GM19395 (cell line): ENCODE data around the gene KIF16B.

ENCODE experiments used
- ATAC-seq: cut with Tn5 transposase; IDR thresholded peaks from one replicate; pipeline ENCODE4 v1.9.1; 2021; ENCODE audit warnings: mild to moderate bottlenecking, moderate library complexity; ENCODE audit not compliant: unreplicated experiment

KIF16B gene

DNA sequence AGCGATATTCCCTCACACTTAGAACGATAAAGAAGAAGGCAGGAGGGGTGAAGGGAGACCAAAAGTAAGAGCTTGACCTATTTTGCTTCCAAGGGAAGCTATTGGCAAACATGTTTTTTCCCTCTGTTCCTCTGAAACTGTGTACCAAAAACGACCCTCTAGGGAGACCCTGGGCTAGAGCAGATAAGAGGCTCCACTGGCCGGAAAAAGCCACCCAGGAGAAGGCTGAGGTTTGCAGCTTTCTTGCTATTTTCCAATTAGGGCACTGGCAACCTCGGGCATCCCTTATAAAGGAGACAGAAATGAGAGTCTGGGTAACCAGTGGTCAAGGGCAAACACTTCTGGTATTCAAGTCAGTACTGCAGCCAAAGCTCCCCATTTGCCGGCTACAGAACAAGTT, 168.0 kb downstream of the KIF16B start:
- no peak for ATAC-seq

DNA sequence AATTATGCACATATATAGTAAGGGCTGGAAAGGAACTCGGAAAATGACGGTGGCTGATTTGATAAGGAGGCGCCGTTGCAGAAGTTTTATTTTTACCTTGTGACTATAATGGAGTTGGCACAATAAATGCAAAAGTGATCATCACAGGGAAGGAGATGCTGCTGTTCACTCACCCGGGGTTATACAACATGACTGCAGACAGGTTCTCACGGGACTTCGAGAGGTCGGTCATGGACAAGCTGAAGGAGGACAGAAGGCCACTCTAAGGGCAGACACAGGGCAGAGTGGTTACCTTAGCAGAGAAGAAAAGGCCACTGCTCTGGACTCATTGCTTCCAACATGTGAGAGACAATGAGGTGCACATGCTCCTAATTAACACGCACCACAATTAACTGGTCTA, 168.6 kb downstream of the KIF16B start:
- no peak for ATAC-seq

DNA sequence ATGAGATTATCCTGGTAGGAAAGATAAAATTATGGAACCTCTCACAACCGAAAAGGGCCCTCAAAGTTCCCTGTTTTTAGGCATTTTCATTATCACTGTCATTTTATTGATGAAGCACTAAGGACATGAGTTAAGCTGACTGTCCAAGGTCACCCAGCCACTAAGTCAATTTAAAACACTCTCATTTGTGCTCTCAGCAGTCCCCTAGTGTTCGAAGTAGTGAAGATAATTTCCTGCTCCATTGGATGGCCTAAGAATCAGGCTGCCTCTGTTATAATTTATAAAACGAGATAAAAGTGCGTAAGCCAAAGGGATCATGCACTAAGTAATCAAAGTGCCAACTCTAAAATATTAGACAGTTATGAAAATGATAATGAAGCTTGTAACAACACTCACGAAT, 169.1 kb downstream of the KIF16B start:
- ATAC-seq: no peak

DNA sequence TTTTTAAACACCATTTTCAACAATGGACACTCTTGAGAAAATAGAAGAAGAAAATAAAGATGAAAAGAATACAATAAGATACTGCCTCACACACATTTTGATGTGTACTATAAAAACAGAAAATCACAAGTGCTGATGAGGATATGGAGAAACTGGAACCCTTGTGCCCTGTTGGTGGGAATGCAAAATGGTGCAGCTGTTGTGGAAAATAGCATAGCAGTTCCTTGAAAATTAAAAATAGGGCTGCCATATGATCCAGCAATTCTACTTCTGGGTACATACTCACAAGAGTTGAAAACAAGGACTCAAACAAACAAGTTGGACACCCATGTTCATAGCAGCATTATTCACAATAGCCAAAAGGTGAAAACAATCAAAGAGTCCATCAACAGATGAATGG, 173.0 kb downstream of the KIF16B start:
- ATAC-seq: no peak

DNA sequence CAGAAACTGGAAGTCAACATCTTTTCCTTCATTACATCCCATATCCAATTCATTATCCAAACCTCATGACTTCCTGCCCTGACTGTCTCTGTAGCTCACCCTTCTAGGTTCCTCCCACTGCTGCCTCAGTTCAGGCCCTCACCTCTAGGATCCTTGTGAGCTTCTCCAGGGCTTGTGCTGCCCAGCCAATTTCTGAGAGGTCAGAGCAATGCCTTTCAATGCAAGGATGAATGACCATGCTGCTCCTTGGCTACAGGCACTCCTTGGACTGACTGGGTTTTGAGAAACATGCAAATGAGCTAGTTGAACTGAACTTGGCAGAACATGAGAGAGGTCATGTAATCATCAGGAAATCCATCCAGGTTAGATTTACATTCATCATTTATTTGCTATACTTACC, 173.4 kb downstream of the KIF16B start:
- no peak for ATAC-seq

DNA sequence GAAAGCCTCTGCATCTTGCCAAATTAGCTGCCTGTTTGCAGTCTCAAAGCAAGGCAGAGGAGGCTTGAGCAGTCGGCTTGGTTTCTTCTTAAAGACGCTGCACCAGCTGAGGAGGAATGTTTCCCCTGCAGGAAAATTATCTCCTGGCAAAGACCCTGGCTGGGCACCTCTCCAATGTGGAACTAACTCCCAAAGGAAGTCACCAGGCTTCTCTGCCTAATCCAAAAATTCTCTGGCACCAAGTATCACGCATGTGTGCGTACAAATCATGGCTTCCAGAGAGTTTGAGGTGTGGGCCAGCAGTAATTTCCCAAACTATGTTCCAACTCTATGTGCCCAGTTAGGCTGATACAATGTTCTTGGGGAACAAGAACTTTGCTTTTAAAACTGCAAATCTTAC, 176.2 kb downstream of the KIF16B start:
- no peak for ATAC-seq

DNA sequence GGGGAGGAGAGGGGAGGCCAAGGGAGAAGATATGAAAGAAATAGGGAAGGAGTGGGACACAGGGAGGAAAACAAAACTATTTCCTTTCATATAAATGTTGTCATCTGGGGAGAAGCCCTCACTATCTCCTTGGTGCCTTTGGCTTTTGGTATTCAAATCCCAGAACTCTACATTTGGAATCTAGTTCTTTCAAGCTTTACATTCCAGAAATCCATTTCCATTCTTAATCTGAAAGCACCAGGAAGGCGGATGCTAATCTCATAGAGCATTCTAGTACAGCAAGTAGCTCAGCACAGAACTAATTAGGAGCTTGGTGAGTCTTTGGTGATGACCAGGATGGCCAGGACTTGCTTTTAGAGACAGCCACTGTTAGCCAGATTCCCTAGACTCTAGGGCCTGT, 177.9 kb downstream of the KIF16B start:
- ATAC-seq: no peak

DNA sequence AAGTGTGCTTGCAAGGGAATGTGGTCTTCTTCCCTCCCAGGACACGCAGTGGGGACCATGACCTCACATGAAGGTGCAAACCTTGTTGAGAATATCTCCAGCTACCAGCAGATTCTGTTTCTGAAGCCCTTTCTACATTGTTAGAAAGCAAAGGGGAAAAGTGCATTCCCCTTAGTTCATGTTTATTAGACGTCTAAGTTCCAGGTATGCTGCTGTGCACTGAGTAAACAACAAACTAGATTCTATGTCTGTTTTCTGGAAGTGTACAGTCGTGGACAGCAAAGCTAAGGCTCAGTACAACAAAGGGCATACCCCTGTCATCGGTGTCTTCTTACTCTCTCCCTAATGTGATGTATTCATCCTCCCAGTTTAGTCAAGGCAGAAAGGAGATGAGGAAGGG, 178.5 kb downstream of the KIF16B start:
- no peak for ATAC-seq

DNA sequence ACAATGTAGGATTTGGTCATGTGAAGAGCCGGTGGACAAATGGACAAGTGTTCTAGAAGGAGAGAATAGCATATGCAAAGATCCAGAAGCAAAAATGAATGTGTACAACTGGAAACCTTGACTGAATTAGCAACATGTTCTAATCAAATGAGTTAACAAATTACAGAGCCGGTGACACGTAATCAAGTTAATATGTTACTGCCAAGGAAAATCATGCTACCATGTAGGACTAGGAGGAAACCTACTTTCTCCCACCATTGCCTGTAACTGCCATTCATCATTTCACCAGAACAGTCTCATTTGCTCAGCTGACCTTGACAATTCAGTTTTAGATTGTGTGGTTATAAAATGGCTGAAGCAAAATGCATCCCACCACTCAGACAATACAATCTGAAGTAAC, 179.4 kb downstream of the KIF16B start:
- ATAC-seq: no peak

DNA sequence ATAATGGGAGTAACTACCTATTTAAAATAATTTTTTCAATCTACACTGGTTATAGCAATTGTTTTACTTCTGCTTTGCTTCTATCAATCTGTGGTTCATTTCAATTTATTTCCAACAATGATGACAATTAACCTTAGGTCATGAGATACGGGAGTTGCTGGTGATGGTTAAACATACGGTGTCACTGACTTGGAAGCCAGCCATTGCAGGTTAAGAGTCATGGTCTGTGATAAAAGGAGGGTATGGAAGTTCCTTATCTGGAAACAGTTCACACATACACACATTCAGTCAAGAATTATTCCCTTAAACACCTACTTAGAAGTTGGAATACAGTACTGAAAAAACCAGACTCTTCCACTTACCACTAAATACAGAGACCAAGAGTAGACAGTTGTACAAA, 180.0 kb downstream of the KIF16B start:
- ATAC-seq: no peak

DNA sequence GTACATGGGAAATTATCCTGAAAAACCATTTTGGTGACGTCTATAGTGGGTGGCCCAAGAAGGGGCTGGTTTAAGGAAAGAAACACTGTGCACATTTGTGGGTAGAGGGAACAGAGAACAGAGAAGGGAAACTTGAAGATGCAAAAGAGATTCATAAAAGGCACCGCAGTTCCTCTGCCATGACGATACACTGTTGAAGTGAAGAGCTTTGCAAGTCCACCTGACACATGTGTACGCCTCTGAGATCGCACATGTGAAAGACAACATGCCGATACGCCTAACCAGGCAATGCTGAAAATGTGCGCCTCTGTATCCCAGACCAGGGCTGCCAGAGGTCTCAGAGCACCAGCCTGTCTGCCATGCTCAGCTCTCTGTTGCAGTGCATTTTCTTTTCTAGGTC, 180.9 kb downstream of the KIF16B start:
- ATAC-seq: peak; percentile 93

DNA sequence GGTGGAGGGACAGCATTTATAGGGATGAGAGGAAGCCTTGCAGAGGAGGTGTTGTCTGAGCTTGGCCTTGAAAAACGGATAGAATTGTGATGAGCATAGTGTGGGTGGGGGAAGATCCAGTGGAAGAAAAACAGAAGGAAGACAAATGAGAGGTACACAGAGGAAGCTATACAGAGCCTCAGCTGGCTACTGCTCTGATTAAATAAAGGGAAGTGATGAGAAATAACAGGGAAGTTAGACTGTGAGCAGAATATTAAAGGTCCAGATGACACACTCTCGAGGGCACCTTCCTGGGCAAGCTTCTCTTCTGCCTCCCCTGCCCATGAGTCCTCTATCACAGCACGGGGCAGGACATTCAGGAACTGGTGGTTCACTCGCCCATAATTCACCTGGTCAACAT, 182.3 kb downstream of the KIF16B start:
- no peak for ATAC-seq

DNA sequence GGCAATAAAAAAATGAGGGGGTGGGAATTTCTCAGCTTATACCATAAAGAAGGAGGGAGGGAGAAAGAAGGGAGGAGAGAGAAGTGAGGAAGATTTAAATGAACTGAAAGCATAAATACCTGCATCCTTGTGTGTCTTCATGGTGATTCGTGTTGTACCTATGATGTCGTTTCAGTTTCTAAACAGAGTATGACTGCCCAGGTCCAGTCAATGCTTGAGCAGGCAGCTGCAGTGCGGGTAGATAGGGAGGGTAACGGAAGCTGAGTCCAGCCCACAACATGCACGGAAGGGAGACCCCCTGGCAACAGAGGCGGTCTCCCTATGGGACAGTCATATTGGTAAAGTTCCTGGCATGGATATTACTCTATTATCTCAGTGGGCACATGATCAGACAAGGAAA, 184.5 kb downstream of the KIF16B start:
- ATAC-seq: peak; percentile 75

DNA sequence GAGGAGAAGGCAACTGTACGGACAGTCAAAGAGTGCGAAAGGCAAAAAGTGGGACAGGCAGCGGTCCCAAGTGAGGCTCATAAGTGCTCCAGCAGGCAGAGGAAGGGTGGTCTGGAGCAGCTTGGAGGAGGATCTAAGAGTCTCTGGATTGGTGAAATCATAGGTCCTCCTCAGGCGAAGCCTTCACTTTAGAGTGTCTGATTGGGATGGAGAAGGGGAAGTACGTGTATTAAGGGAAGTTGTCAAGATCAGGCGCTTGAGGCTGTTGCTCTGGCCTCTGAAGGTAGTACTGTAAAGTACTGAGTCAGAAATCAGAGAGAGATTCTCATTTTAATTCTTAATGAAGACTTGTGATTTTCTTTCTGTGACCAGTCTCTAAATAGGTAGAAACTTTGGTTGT, 185.6 kb downstream of the KIF16B start:
- no peak for ATAC-seq

DNA sequence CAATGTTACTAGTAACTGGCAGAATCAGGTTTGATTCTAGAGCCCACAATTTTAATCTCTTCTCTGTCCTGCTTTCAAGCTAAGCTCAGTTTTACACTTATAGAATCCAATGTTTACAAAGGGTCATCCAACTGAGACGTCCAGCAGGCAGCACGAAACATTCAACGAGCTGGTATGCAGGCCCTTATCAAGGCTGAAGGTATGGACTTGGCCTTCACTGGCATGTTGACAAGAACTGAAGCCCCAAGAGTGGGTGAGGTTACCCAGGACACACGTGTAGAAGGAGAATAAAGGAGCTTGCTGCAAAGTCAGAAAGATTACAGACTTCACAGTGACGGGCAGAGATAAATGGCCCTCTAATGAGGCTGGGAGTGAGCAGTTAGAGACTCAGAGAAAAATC, 187.4 kb downstream of the KIF16B start:
- no peak for ATAC-seq

DNA sequence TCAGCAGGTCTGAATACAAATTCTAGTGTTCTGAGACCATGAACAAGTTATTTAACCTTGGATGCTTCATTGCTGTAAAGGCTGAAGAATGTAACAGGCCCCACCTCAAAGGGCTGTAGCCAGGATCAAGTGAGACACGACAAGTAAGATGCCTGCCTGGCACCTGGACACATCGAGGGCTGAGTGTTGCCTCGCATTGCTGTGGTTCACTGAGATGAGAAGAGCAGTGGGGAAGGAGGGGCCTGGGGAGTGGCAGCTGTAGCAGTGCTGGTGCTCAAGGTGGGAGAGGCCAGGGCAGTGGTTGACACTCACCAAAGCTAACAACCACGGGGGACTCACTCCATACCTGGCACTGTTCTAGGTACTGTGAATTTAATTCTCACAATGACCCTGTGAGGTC, 187.8 kb downstream of the KIF16B start:
- ATAC-seq: no peak

DNA sequence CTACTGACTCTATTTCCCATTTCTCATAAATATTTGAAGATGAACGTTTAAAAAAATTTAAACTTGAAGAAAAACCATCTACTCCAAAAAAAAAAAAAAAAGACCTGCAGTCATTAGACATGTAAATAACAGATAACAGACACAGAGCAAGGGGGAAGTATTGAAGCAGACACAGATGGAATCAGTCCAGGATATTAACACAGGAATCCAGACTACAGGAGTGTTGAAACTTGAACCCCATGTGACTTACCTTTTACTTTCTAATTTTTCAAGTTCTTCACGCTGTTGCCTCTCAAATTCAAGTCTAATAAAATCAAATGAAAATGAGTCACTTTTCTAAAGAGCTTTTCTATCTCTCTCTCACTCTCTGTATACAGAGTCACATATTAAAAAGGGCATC, 191.8 kb downstream of the KIF16B start:
- no peak for ATAC-seq

DNA sequence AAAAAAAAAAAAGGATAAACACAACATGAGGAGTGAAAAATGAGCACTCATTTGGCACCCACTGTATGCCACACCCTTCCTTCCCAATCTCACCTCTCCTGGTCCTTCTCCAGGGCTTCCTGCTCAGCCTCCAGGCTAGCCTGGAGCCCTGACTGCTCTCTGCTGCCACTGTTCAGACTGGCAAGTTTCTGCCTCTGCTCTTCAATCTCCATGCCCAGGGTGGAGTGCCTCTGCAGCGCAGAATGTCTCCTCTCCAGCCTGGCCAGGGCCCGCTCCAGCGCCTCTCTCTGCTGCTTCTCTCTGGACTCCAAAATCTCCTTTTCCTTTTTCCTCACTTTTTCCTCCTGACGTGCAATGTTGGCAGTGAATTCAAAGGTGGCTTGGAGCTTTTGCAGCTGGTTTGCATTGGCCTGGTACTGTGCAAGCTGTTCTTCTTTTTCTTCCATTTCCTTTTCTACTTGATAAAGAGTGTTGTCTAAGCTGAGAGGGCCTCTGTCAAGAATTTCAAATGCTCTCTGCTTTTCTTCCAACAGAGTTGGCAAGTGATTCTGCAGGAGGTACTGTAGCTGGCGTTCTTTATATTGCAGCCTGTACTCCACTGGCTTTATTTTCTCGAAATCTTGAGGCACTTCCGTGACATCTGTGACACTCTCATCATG, 194.4 kb downstream of the KIF16B start:
- ATAC-seq: no peak

DNA sequence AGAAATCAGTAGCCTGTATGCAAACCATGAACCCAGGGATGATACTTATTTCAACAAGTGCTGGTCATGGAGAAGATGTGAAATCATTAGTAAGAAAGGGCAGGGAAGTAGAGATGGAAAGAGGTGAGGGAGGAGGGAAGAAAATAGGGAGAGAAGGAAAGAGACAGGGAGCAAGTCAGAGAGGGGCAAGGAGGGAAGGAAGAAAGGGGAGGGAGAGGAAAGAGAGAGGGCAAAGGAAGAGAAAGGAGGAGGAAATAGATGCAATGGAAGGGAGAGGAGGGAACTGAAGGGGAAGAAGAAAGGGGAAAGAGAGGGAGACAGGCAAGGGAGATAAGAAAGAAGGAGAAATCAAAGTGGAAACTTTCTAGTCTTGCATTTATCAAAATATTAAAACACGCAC, 195.1 kb downstream of the KIF16B start:
- ATAC-seq: no peak

DNA sequence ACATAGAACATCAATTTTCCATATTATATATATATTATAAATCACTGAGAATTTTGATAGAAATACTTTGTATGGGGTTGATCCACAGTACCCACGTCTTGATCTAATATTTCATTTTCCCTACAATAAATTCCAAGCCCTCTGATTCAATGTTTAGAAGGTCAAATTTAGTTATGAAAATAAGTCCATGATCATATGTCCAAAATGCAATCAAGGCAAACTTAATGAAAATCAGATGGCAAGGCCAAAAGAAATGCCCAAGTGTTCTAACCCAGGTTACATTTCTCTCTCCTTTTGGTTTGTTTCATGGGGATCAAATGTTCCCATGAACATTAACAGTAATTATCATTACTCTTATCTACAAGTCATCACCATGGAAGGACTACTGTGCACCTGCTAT, 203.8 kb downstream of the KIF16B start:
- no peak for ATAC-seq

DNA sequence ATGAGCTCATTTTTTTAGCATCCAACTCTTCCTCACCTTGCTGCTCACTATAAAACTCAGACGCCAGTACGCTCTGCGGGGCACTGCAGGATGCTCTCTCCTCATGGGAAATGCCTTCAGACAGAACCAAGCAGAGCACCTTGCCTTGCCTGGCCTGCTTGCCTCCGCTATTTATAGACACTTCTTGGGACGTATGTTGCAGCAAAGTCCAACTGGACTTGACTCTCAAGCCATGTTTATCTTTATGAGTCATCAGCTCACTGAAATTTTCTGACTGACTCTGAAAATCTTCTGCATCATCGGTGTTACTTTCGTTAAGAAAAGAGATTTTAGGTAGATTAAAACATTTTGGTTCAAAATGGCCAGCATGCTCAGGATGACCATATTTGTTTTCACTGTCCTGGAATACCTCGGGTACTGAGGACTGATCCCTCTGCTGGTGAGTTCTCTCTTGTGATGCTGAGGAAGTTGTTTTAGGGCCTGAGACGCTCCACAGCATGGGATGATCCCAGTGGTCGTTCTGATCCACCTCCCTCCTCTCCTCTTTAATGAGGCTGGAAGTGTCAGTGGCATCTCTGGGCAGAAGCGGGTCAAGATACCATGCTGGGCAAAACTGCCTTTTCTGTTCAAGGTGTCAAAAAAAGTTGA, 204.5 kb downstream of the KIF16B start:
- ATAC-seq: no peak

DNA sequence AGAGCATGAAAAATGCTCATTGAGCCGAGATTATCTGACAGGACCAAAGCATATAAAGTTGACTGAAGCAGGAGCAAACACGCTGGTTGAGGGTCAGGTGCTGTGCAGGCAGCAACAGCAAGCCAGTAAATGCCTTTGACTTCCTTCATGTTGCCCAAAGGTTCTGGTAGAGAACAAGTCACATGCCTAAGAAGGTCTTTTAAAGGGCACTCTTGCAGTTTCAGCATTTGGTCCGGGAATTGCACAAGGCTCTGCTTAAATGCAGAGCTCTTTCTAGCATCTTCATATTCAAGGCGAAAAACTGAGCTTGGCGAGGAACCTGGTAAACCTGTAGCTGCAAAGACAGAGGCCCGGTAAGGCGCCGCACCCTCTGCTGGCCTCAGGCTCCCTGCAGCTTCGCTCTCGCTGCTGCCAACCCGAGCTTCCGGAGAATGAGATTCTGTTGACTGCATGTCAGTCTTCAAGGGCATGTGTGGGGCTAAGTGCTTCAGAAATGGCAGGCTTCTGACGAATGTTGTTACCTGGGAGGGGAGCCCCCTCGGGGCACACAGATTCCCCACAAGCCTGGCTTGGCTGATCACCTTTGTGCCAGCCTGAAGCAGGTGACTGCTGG, 205.2 kb downstream of the KIF16B start:
- ATAC-seq: no peak

DNA sequence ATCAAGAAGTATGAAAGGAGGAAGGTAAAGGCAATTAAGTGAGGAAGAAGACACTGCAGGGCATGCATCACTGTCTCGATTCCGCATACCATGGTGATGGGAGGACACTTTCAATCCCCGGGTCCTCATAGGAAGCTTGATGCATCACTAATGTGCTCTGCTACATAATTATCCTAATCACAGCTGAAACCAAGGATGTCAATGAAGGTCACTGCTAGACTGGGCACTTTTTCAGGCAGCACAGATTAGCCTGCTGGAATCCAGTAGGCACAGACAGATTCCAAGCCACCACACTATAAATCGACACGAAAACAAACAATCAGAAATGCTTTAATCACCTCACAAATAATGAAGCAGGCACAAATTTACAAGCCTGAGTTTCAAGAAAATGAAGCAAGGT, 206.7 kb downstream of the KIF16B start:
- ATAC-seq: no peak
